GM12891 (cell line): ENCODE data around the gene U2AF2.

Experiments
- POLR2A ChIP-seq: IDR thresholded peaks from 2 replicates; pipeline ENCODE4 v1.6.1; 2011; ENCODE audit warnings: low read depth, low read length, control low read depth
- POLR2AphosphoS5 ChIP-seq: IDR thresholded peaks from 2 replicates; pipeline ENCODE4 v1.6.1; 2011; ENCODE audit warnings: low read depth, low read length, control low read depth

GRCh38 chr19:55655648-55656040 lies 809 bp downstream of the U2AF2 start:
- no peak for TF ChIP-seq POLR2A
- TF ChIP-seq POLR2AphosphoS5, result no peak
